ENCODE data around the gene ACAP3.

ACAP3 gene

GRCh38 chr1:1299686-1300351 lies 7.9 kb downstream of the ACAP3 start:
- no peak for DNase-seq (ENCODE audit: low read depth)

GRCh38 chr1:1298861-1299685 lies 8.7 kb downstream of the ACAP3 start:
- no peak for DNase-seq (ENCODE audit: low read depth)

GRCh38 chr1:1297802-1298424 lies 9.8 kb downstream of the ACAP3 start:
- DNase-seq (ENCODE audit: low read depth): no peak

GRCh38 chr1:1296070-1297061 lies 11.4 kb downstream of the ACAP3 start:
- no peak for DNase-seq (ENCODE audit: low read depth)

GRCh38 chr1:1295154-1295923 lies 12.4 kb downstream of the ACAP3 start:
- no peak for DNase-seq (ENCODE audit: low read depth)

GRCh38 chr1:1294250-1294890 lies 13.4 kb downstream of the ACAP3 start:
- no peak for DNase-seq (ENCODE audit: low read depth)

GRCh38 chr1:1293263-1294249 lies 14.2 kb downstream of the ACAP3 start:
- DNase-seq (ENCODE audit: low read depth): no peak

GRCh38 chr1:1292851-1293250 lies 14.9 kb downstream of the ACAP3 start:
- no peak for DNase-seq (ENCODE audit: low read depth)

GRCh38 chr1:1292442-1292779 lies 15.3 kb downstream of the ACAP3 start:
- no peak for DNase-seq (ENCODE audit: low read depth)

GRCh38 chr1:1291548-1292441 lies 15.9 kb downstream of the ACAP3 start:
- no peak for DNase-seq (ENCODE audit: low read depth)

- DNase-seq (ENCODE audit: low read depth): no peak
Observed at GRCh38 chr1:1291023-1291528, 16.7 kb downstream of the ACAP3 start.

- no peak for DNase-seq (ENCODE audit: low read depth)
Observed at GRCh38 chr1:1290238-1290731, 17.4 kb downstream of the ACAP3 start.

GRCh38 chr1:1287288-1288110 lies 20.2 kb downstream of the ACAP3 start:
- DNase-seq (ENCODE audit: low read depth): no peak

- no peak for DNase-seq (ENCODE audit: low read depth)
Observed at GRCh38 chr1:1286313-1287261, 21.1 kb downstream of the ACAP3 start.

GRCh38 chr1:1285611-1286311 lies 22.0 kb downstream of the ACAP3 start:
- no peak for DNase-seq (ENCODE audit: low read depth)
